SK-N-SH treated with all-trans-retinoic acid at 6 μM for 48 hours (cell line): ENCODE measurements around the gene MAFF.

Source experiments
- ATAC-seq: fragments of 200-7000 bp; cut with Tn5 transposase; 3 replicates; pipeline ENCODE4 v1.9.1; 2020; ENCODE audit warnings: mild to moderate bottlenecking, moderate library complexity
- ARNTL ChIP-seq: fragments of 450-650 bp; formaldehyde crosslinking; IDR thresholded peaks from 2 replicates; pipeline ENCODE4 v1.5.0; 2020; ENCODE audit warnings: low read depth, mild to moderate bottlenecking, moderate library complexity, borderline replicate concordance
- BACH2 ChIP-seq: fragments of 250-450 bp; sonication (Bioruptor Pico); IDR thresholded peaks from 2 replicates; pipeline ENCODE4 v1.9.0; 2021; ENCODE audit warnings: mild to moderate bottlenecking, borderline replicate concordance
- CREB5 ChIP-seq: fragments of 250-450 bp; sonication (Bioruptor Pico); IDR thresholded peaks from 2 replicates; pipeline ENCODE4 v1.5.1; 2020; ENCODE audit warnings: low read depth, mild to moderate bottlenecking, moderate library complexity
- GLIS3 ChIP-seq: fragments of 250-450 bp; sonication (Bioruptor Pico); IDR thresholded peaks from 2 replicates; pipeline ENCODE4 v1.5.0; 2020; ENCODE audit warnings: mild to moderate bottlenecking, moderate library complexity
- ISL1 ChIP-seq: fragments of 250-450 bp; sonication (Bioruptor Pico); IDR thresholded peaks from 2 replicates; pipeline ENCODE4 v2.1.2; 2022; ENCODE audit warnings: mild to moderate bottlenecking, moderate library complexity
- PATZ1 ChIP-seq: fragments of 250-450 bp; sonication (Bioruptor Pico); IDR thresholded peaks from 2 replicates; pipeline ENCODE4 v1.8.0; 2020; ENCODE audit warnings: mild to moderate bottlenecking, moderate library complexity, borderline replicate concordance
- POU6F1 ChIP-seq: fragments of 250-450 bp; sonication (Bioruptor Pico); IDR thresholded peaks from 2 replicates; pipeline ENCODE4 v1.8.0; 2021; ENCODE audit warnings: low read depth, mild to moderate bottlenecking, moderate library complexity, borderline replicate concordance
- PPARA ChIP-seq: fragments of 250-450 bp; sonication (Bioruptor Pico); IDR thresholded peaks from 2 replicates; pipeline ENCODE4 v1.5.0; 2020; ENCODE audit warnings: mild to moderate bottlenecking, borderline replicate concordance
- RARB ChIP-seq: fragments of 250-450 bp; sonication (Bioruptor Pico); IDR thresholded peaks from 2 replicates; pipeline ENCODE4 v1.8.0; 2021; ENCODE audit warnings: mild to moderate bottlenecking, moderate library complexity
- SNAI2 ChIP-seq: fragments of 250-450 bp; sonication (Bioruptor Pico); IDR thresholded peaks from 2 replicates; pipeline ENCODE4 v1.5.0; 2020; ENCODE audit warnings: mild to moderate bottlenecking, moderate library complexity
- TOX ChIP-seq: fragments of 250-450 bp; sonication (Bioruptor Pico); IDR thresholded peaks from 2 replicates; pipeline ENCODE4 v1.8.0; 2021; ENCODE audit warnings: mild to moderate bottlenecking, moderate library complexity, borderline replicate concordance
- TSHZ2 ChIP-seq: fragments of 250-450 bp; sonication (Bioruptor Pico); IDR thresholded peaks from 2 replicates; pipeline ENCODE4 v1.5.0; 2020; ENCODE audit warnings: mild to moderate bottlenecking, moderate library complexity
- ZC3H10 ChIP-seq: fragments of 250-450 bp; sonication (Bioruptor Pico); IDR thresholded peaks from 2 replicates; pipeline ENCODE4 v1.5.1; 2021; ENCODE audit warnings: mild to moderate bottlenecking, moderate library complexity
- ZFP3 ChIP-seq: fragments of 250-450 bp; sonication (Bioruptor Pico); IDR thresholded peaks from 2 replicates; pipeline ENCODE4 v1.5.0; 2020; ENCODE audit warnings: mild to moderate bottlenecking, moderate library complexity
- ZFP30 ChIP-seq: fragments of 450-650 bp; formaldehyde crosslinking; IDR thresholded peaks from 2 replicates; pipeline ENCODE4 v1.5.0; 2022; ENCODE audit warnings: mild to moderate bottlenecking, moderate library complexity
- ZNF565 ChIP-seq: fragments of 450-650 bp; formaldehyde crosslinking; conservative IDR thresholded peaks from 2 replicates; pipeline ENCODE4 v1.5.0; 2020; ENCODE audit warnings: low read depth, mild to moderate bottlenecking, moderate library complexity

MAFF gene

GRCh38 chr22:38230108-38230825 is 28.5 kb downstream of the MAFF start:
- TF ChIP-seq TSHZ2 (no peak), CREB5 (CRISPR knock-in tag) (no peak), ZC3H10 (CRISPR knock-in tag) (no peak), GLIS3 (CRISPR knock-in tag) (no peak), ZNF565 (CRISPR knock-in tag) (no peak), ISL1 (no peak), SNAI2 (CRISPR knock-in tag) (no peak), TOX (CRISPR knock-in tag) (no peak), RARB (CRISPR knock-in tag) (no peak), PPARA (CRISPR knock-in tag) (no peak), PATZ1 (CRISPR knock-in tag) (no peak)
- no peak for ATAC-seq

GRCh38 chr22:38230916-38231315 is 29.1 kb downstream of the MAFF start:
- no peak for ATAC-seq
- no peak for TF ChIP-seq PATZ1 (CRISPR knock-in tag)
- TF ChIP-seq BACH2, result no peak
- no peak for TF ChIP-seq GLIS3 (CRISPR knock-in tag)
- no peak for TF ChIP-seq TOX (CRISPR knock-in tag)
- TF ChIP-seq TSHZ2, result no peak
- TF ChIP-seq ZFP3, result no peak
- TF ChIP-seq ARNTL (CRISPR knock-in tag), result no peak

- no peak for ATAC-seq
These were observed 30.4 kb downstream of the MAFF start for GRCh38 chr22:38232196-38232595.

More at GRCh38 chr22:38232196-38232595, 30.4 kb downstream of the MAFF start:
- TF ChIP-seq POU6F1 (CRISPR knock-in tag) (no peak), BACH2 (no peak), ZFP30 (no peak), TOX (CRISPR knock-in tag) (no peak), SNAI2 (CRISPR knock-in tag) (no peak)
